ENCODE measurements around the gene SPATS1.

DNA sequence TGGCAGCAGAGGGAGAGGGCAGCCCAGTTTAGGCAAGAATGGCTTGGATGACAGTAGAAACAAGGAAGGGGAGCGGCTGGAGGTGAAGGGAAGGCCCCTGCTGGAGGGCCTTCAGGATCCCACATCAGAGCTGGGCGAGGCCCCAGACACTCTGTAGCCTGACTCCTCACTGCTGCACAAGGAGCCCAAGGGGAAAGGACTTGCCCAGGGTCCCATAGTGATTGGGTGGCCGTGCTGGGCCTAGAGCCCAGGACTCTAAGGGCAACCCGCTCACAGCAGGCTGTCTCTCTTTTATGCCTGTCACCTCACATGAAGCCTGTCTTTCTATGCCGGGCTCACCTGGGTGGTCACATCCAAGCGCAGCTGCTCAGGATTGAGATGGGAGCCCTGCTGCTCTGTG lies 38.6 kb upstream of the SPATS1 start:
- TF ChIP-seq, protein P1, sequence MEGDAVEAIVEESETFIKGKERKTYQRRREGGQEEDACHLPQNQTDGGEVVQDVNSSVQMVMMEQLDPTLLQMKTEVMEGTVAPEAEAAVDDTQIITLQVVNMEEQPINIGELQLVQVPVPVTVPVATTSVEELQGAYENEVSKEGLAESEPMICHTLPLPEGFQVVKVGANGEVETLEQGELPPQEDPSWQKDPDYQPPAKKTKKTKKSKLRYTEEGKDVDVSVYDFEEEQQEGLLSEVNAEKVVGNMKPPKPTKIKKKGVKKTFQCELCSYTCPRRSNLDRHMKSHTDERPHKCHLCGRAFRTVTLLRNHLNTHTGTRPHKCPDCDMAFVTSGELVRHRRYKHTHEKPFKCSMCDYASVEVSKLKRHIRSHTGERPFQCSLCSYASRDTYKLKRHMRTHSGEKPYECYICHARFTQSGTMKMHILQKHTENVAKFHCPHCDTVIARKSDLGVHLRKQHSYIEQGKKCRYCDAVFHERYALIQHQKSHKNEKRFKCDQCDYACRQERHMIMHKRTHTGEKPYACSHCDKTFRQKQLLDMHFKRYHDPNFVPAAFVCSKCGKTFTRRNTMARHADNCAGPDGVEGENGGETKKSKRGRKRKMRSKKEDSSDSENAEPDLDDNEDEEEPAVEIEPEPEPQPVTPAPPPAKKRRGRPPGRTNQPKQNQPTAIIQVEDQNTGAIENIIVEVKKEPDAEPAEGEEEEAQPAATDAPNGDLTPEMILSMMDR (IDR thresholded peaks at IDR 0.05; ENCODE audit: poor library complexity, severe bottlenecking) = no peak
- no peak for TF ChIP-seq EZH2 (IDR thresholded peaks at IDR 0.05; ENCODE audit: borderline replicate concordance, insufficient read depth, low read length, poor library complexity, severe bottlenecking)
